Natural killer cell (primary cell): ENCODE data around the gene PRSS22. TPM values are rescaled to one million over a fixed set of nuclear protein-coding genes. Genes with fewer than 3 reads are reported as not detected.

Experiments used
- ATAC-seq, 3 donors: fragments of 150-1000 bp in 2 of 3; fragments of 200-7000 bp in 1 of 3; cut with Tn5 transposase; 1 replicate in 1 of 3; 2 replicates in 2 of 3; pipeline ENCODE4 v1.10.0; 2021; ENCODE audit warnings: mild to moderate bottlenecking in 2 of 3, moderate library complexity in 2 of 3
- DNase-seq, 2 donors: peaks; one replicate each; pipeline versions ENCODE4 v3.0.0 to v3.0.0-alpha.2; 2013 to 2021; ENCODE audit warnings: mixed read lengths in 1 of 2
- H3K27ac ChIP-seq: one replicate; pipeline ENCODE4 v1.5.1; 2013; ENCODE audit warnings: mild to moderate bottlenecking, low read length
- H3K27me3 ChIP-seq: one replicate; pipeline ENCODE4 v1.6.1; 2013; ENCODE audit warnings: low read length; ENCODE audit not compliant: control insufficient read depth, insufficient read depth
- H3K36me3 ChIP-seq: one replicate; pipeline ENCODE4 v1.6.1; 2013; ENCODE audit warnings: low read length; ENCODE audit not compliant: control insufficient read depth, insufficient read depth
- H3K4me1 ChIP-seq: one replicate; pipeline ENCODE4 v1.6.1; 2013; ENCODE audit warnings: low read length; ENCODE audit not compliant: control insufficient read depth, insufficient read depth
- H3K4me3 ChIP-seq: one replicate; pipeline ENCODE4 v1.5.1; 2013; ENCODE audit warnings: low read length
- H3K9me3 ChIP-seq: one replicate; pipeline ENCODE4 v1.6.1; 2013; ENCODE audit warnings: low read length; ENCODE audit not compliant: control insufficient read depth, insufficient read depth
- H3K27ac Mint-ChIP-seq, 2 donors: one replicate each; pipeline ENCODE4 v1.8.0; 2022; ENCODE audit warnings: mild to moderate bottlenecking in 2 of 2, mixed read lengths in 2 of 2, moderate library complexity in 1 of 2
- H3K27me3 Mint-ChIP-seq, 2 donors: one replicate each; pipeline ENCODE4 v1.8.0; 2022; ENCODE audit warnings: low read depth in 2 of 2, mixed read lengths in 2 of 2
- H3K36me3 Mint-ChIP-seq: one replicate; pipeline ENCODE4 v1.8.0; 2022; ENCODE audit warnings: mixed read lengths
- H3K4me1 Mint-ChIP-seq, 2 donors: one replicate each; pipeline ENCODE4 v1.8.0; 2022; ENCODE audit warnings: mixed read lengths in 2 of 2
- H3K4me3 Mint-ChIP-seq: one replicate; pipeline ENCODE4 v1.8.0; 2022; ENCODE audit warnings: mild to moderate bottlenecking, moderate library complexity, mixed read lengths
- H3K9me3 Mint-ChIP-seq, 2 donors: one replicate each; pipeline ENCODE4 v1.8.0; 2022; ENCODE audit warnings: mixed read lengths in 2 of 2
- CTCF ChIP-seq: fragments of 200-600 bp; IDR thresholded peaks from one replicate; pipeline ENCODE4 v1.8.0; 2022; ENCODE audit warnings: antibody characterized with exemption
- WGBS: methylation state at CpG from one replicate; pipeline ENCODE4 v1.1.7; 2013; ENCODE audit warnings: missing lambda C conversion rate; ENCODE audit not compliant: insufficient coverage; 5-methylcytosine and 5-hydroxymethylcytosine counted together
- intact Hi-C: fragments of 100-400 bp; cut with micrococcal nuclease; formaldehyde crosslinking; loops from one replicate; pipeline ENCODE4 v1.14.2; 2022
- total RNA-seq, 4 donors: library from RNA; stranded (reverse); fragments of 120-200 nt in 1 of 4; gene quantifications; one replicate each; pipeline versions ENCODE4 v1.2.3 to v1.2.4, GENCODE V29; 2013 to 2022

Gene PRSS22
- total RNA-seq, 3 donors from 2014 or later (not counting 1 experiment from before 2014, with no cell fraction given): 1.5 to 7.7 (median 3.3) TPM

DNA sequence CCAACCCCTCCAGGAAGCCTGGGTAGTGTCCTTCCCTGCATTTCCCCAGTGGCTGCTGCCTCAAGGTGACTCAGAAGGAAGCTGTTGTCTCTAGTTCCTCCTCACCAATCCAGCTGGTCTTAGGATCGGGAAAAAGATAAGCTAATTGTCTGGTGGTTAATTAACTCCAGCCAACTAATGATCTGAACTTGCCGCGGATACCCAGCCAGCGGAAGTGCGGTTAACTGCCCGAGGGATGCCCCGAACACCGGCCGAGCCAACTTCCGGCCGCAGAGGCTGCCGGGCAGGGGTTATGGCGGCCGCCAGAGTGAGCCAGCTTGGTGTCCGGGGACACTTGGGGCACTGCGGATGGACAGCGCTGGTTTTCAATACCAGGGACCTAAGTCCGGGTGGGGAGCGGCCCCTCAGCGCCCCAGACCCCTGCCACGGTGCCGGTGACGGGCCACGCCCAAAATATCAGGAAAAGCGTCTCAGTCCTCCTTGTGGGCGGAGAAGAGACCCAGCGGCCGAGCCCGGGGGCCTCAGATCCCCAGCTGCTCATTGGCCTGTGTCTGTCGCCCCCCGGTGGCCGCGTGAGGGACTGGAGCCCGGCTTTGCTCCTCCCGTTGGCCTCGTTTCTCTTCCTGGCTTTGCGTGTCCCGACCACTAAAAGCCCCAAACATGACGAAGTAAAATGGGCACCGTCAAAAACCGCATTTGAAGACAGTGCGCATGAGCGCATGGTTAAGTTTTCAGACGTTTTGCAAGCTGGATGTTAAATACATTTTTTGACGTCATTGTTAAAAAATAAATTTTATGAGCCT lies 10.2 kb upstream of the PRSS22 start:
- peak overlapping the region; percentile 87 for H3K4me3 Mint-ChIP-seq
- peaks cover 9 to 12% of the 10 kb centered on the region in 2 donors for H3K4me1 Mint-ChIP-seq
- Histone ChIP-seq H3K27ac (peak overlapping the region; percentile 83), H3K4me3 (peak overlapping the region; percentile 57), H3K9me3 (no peaks in the 10 kb centered on the region), H3K36me3 (no peaks in the 10 kb centered on the region), H3K27me3 (no peaks in the 10 kb centered on the region), H3K4me1 (peaks cover 14% of the 10 kb centered on the region)
- no peaks in the 10 kb centered on the region for H3K9me3 Mint-ChIP-seq
- peak; percentile 96 for TF ChIP-seq CTCF
- ATAC-seq: peak; percentile 96 to 99 (median 97)
- DNase-seq: peak; percentile 97 to 99
- peaks cover 0 to 2% of the 10 kb centered on the region in 2 donors for H3K27me3 Mint-ChIP-seq
- H3K27ac Mint-ChIP-seq: peak overlapping the region; percentile 94 to 98
- WGBS: 0% methylated on average over 45 of the region's 45 CpGs
- intact Hi-C loops: loop anchor here (1.0 to 5.0 kb wide), 4 partner anchors 26 to 89 kb away; partner anchors contain the start of gene FLYWCH1
- no peaks in the 10 kb centered on the region for H3K36me3 Mint-ChIP-seq

GRCh38 chr16:2867661-2867986 lies 9.7 kb upstream of the PRSS22 start:
- peaks cover 14% of the 10 kb centered on the region for H3K4me1 ChIP-seq
- peak overlapping the region; percentile 57 for H3K4me3 ChIP-seq
- Mint-ChIP-seq H3K4me1 (peaks cover 9 to 12% of the 10 kb centered on the region in 2 donors), H3K4me3 (peak overlapping the region; percentile 87), H3K9me3 (no peaks in the 10 kb centered on the region), H3K27me3 (peaks cover 0 to 2% of the 10 kb centered on the region in 2 donors), H3K36me3 (no peaks in the 10 kb centered on the region), H3K27ac (peak overlapping the region; percentile 94 to 98)
- TF ChIP-seq CTCF: no peak
- no peak for ATAC-seq
- H3K9me3 ChIP-seq: no peaks in the 10 kb centered on the region
- H3K36me3 ChIP-seq: no peaks in the 10 kb centered on the region
- intact Hi-C loops: loop anchor here (5.0 kb wide), 1 partner anchor 45 kb away; the partner anchor contains the start of gene FLYWCH1
- no peaks in the 10 kb centered on the region for H3K27me3 ChIP-seq
- H3K27ac ChIP-seq: peak overlapping the region; percentile 83
- no peak for DNase-seq
- 55% methylated on average over 7 of the region's 8 CpGs for WGBS

DNA sequence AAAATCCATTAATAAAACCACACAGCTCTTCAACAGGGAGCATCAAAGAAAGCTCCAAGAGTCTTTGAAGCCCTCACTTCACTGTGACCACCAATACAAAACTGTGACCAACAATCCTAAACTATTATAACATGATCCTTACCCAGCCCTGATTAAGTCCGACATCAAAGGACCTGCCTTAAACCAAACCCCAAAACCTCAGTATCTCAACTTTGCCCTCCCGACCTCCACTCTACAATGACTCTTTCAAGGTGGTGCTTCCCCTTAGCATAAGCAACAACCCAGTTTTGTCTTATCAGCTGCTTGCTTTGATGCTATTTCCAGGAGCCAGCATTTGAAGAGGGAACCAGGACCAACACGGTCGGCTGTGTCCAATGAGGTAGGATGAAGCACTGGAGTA lies 8.5 kb upstream of the PRSS22 start:
- H3K27me3 Mint-ChIP-seq: peaks cover 0 to 2% of the 10 kb centered on the region in 2 donors
- no peak for TF ChIP-seq CTCF
- 81% methylated on average over 4 of the region's 4 CpGs for WGBS
- no peaks in the 10 kb centered on the region for H3K9me3 Mint-ChIP-seq
- Histone ChIP-seq H3K4me3 (no peak overlapping the region), H3K27me3 (no peaks in the 10 kb centered on the region), H3K4me1 (peaks cover 14% of the 10 kb centered on the region), H3K36me3 (no peaks in the 10 kb centered on the region), H3K9me3 (no peaks in the 10 kb centered on the region), H3K27ac (no peak overlapping the region)
- ATAC-seq (no peak), DNase-seq (peak in 1 of 2 donors; percentile 46)
- intact Hi-C loops: loop anchor here (5.0 kb wide), 1 partner anchor 46 kb away; the partner anchor contains the start of gene FLYWCH1
- peak overlapping the region; percentile 28 for H3K4me3 Mint-ChIP-seq
- no peaks in the 10 kb centered on the region for H3K36me3 Mint-ChIP-seq
- H3K4me1 Mint-ChIP-seq: peaks cover 9 to 12% of the 10 kb centered on the region in 2 donors
- H3K27ac Mint-ChIP-seq: peak overlapping the region in 1 of 2 donors; percentile 41
